ENCODE data around the gene CNNM2.

Gene CNNM2

GRCh38 chr10:103098240-103098639 is 180.1 kb downstream of the CNNM2 start:
- CTCF ChIA-PET, result interaction anchor here (0.7 to 1.4 kb wide), 2 partner anchors 180 to 197 kb away, joined by 3 to 4 read pairs; partner anchors contain the start of gene CNNM2
- Histone ChIP-seq H3K4me1 (ENCODE audit: control insufficient read depth, insufficient read depth, low read length) (no peaks in the 10 kb centered on the region; the same call in 1 of the 2 replicates), H3K36me3 (ENCODE audit: control insufficient read depth in 2 of 2, insufficient read depth in 1 of 2, low read length in 2 of 2) (peaks cover 24 to 59% of the 10 kb centered on the region in 2 experiments), H3K9me3 (ENCODE audit: control insufficient read depth, insufficient read depth, low read depth, low read length) (no peaks in the 10 kb centered on the region; the same call in 1 of the 2 replicates), H3K4me3 (ENCODE audit: low read depth, low read length) (no peak overlapping the region), H3K27ac (ENCODE audit: extremely low read depth, low read depth, low read length) (no peak overlapping the region)
- TF ChIP-seq GLI2 (tag by site-specific recombination; IDR thresholded peaks at IDR 0.05; ENCODE audit: borderline replicate concordance, low read depth) (no peak), ZNF521 (tag by site-specific recombination; IDR thresholded peaks at IDR 0.05) (no peak), ZNF473 (tag by site-specific recombination; IDR thresholded peaks at IDR 0.05) (no peak), CTCF (tag by site-specific recombination; IDR thresholded peaks at IDR 0.05) (no peak), GLIS1 (tag by site-specific recombination; IDR thresholded peaks at IDR 0.05) (no peak), ZNF394 (tag by site-specific recombination; IDR thresholded peaks at IDR 0.05; ENCODE audit: borderline replicate concordance) (no peak), ZNF248 (tag by site-specific recombination; IDR thresholded peaks at IDR 0.05) (no peak), ZNF433 (tag by site-specific recombination; IDR thresholded peaks at IDR 0.05; ENCODE audit: low read depth) (no peak), KLF17 (tag by site-specific recombination; IDR thresholded peaks at IDR 0.05) (no peak)
- POLR2A ChIA-PET, result no interaction called here

GRCh38 chr10:103100620-103101019 is 182.5 kb downstream of the CNNM2 start:
- Histone ChIP-seq H3K36me3 (ENCODE audit: control insufficient read depth in 2 of 2, insufficient read depth in 1 of 2, low read length in 2 of 2) (peaks cover 36 to 46% of the 10 kb centered on the region in 2 experiments), H3K27ac (ENCODE audit: extremely low read depth, low read depth, low read length) (no peak overlapping the region)
- CTCF ChIA-PET, result no interaction called here

More at GRCh38 chr10:103100620-103101019, 182.5 kb downstream of the CNNM2 start:
- POLR2A ChIA-PET, result no interaction called here
- H3K4me1 ChIP-seq (ENCODE audit: control insufficient read depth, insufficient read depth, low read length), result peaks cover 2% of the 10 kb centered on the region
- H3K9me3 ChIP-seq (ENCODE audit: control insufficient read depth, insufficient read depth, low read depth, low read length), result no peaks in the 10 kb centered on the region; the same call in 1 of the 2 replicates
- H3K4me3 ChIP-seq (ENCODE audit: low read depth, low read length), result no peak overlapping the region
- TF ChIP-seq ZNF624 (tag by site-specific recombination; IDR thresholded peaks at IDR 0.05) (no peak), YY1 (tag by site-specific recombination; IDR thresholded peaks at IDR 0.05) (no peak), ZNF335 (tag by site-specific recombination; conservative IDR thresholded peaks at IDR 0.05) (no peak), ZNF654 (tag by site-specific recombination; IDR thresholded peaks at IDR 0.05; ENCODE audit: low read depth) (no peak), ZNF148 (tag by site-specific recombination; IDR thresholded peaks at IDR 0.05; ENCODE audit: borderline replicate concordance) (no peak), ZSCAN23 (tag by site-specific recombination; IDR thresholded peaks at IDR 0.05) (no peak), ZNF658 (tag by site-specific recombination; IDR thresholded peaks at IDR 0.05) (no peak), TSHZ1 (tag by site-specific recombination; IDR thresholded peaks at IDR 0.05; ENCODE audit: borderline replicate concordance) (no peak)

All from HEK293 (cell line).